ENCODE measurements around the gene RETREG3. TPM values are rescaled to one million over a fixed set of nuclear protein-coding genes. Genes with fewer than 3 reads are reported as not detected.

The RETREG3 gene
- total and polyA plus RNA-seq, 2 experiments from 2014 or later, result 48.0 to 56.4 TPM

DNA sequence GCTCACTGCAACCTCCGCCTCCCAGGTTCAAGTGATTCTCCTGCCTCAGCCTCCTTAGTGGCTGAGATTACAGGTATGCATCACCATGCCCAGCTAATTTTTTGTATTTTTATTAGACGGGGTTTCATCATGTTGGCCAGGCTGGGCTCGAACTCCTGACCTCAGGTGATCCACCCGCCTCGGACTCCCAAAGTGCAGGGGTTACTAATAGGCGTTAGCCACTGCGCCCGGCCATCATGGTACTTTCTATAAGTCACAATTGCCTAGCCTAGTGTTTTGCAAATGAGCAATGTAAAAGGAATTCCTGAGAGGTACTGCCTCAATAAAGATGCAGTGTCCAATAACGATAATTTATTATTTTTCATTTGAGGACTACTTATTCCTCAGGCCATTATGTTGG lies 17.8 kb downstream of the RETREG3 start:
- H3K9me3 ChIP-seq (ENCODE audit: low read depth), result no peaks in the 10 kb centered on the region
- no peak overlapping the region for H3K27ac ChIP-seq
- TF ChIP-seq, protein P1, sequence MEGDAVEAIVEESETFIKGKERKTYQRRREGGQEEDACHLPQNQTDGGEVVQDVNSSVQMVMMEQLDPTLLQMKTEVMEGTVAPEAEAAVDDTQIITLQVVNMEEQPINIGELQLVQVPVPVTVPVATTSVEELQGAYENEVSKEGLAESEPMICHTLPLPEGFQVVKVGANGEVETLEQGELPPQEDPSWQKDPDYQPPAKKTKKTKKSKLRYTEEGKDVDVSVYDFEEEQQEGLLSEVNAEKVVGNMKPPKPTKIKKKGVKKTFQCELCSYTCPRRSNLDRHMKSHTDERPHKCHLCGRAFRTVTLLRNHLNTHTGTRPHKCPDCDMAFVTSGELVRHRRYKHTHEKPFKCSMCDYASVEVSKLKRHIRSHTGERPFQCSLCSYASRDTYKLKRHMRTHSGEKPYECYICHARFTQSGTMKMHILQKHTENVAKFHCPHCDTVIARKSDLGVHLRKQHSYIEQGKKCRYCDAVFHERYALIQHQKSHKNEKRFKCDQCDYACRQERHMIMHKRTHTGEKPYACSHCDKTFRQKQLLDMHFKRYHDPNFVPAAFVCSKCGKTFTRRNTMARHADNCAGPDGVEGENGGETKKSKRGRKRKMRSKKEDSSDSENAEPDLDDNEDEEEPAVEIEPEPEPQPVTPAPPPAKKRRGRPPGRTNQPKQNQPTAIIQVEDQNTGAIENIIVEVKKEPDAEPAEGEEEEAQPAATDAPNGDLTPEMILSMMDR (IDR thresholded peaks at IDR 0.05; ENCODE audit: low read depth, low read length), result no peak
- H3K27me3 ChIP-seq, result no peaks in the 10 kb centered on the region
- peaks cover 34% of the 10 kb centered on the region for H3K36me3 ChIP-seq
- no peaks in the 10 kb centered on the region for H3K4me1 ChIP-seq (ENCODE audit: low read depth)
- no peak for DNase-seq (ENCODE audit: low read depth in 1 of 2, low spot score in 1 of 2)
- no peak overlapping the region for H3K4me3 ChIP-seq

DNA sequence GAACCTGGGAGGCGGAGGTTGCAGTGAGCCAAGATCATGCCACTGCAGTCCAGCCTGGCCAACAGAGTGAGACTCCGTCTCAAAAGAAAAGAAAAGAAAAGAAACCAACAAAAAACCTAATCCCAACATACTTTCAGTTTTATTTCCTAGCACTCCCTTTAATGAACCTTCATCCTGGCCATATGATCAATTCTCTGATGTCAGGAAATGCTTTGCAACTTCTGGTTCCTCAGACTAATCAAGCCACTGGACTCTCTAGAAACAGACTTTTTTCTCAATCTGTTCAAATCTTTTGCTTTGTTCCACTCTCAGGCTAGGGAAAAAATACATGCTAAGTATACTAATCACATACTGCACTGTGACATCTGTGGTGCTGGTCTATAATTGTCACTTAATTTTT lies 18.3 kb downstream of the RETREG3 start:
- Histone ChIP-seq H3K4me1 (ENCODE audit: low read depth) (no peaks in the 10 kb centered on the region), H3K4me3 (no peak overlapping the region), H3K9me3 (ENCODE audit: low read depth) (no peaks in the 10 kb centered on the region), H3K27ac (no peak overlapping the region), H3K36me3 (peaks cover 39% of the 10 kb centered on the region), H3K27me3 (no peaks in the 10 kb centered on the region)
- DNase-seq (ENCODE audit: low read depth in 1 of 2, low spot score in 1 of 2), result no peak
- TF ChIP-seq, protein P1 (IDR thresholded peaks at IDR 0.05; ENCODE audit: low read depth, low read length), result no peak

DNA sequence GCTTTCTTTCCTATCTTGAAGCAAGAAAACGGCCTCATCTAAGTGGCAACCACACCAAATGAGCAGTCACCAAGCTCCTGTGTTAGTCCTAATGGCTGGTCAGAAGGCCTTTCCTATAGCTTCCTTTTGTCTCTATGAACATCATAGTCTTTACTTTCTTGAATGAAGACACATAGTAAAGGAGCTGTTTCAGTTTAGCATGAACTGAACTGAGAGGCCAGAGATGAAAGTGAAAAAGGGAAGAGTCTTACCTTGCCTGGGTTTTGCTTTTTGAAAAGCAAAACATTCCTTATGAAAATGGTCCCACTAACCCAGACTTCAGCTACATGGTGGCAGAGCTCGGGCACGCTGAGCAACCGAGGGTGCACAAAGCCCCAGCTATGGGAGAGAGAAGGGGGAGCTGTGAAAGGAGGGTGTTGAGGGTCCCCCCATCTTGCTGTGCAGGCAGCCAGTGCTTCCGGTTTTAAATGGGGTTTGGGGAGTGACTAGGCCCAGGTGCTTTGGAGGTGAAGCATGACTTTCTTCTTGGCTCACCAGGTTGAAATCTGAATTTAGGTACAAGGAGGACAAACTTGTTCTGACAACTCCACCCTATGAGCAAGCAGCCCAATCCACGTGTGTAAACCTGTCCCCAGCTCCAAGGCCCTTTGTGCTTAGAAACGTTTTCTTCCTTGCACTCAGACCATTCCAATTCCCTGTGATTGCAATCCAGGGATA lies 22.5 kb downstream of the RETREG3 start:
- H3K36me3 ChIP-seq, result peaks cover 73% of the 10 kb centered on the region
- no peaks in the 10 kb centered on the region for H3K9me3 ChIP-seq (ENCODE audit: low read depth)
- no peak overlapping the region for H3K4me3 ChIP-seq
- no peaks in the 10 kb centered on the region for H3K4me1 ChIP-seq (ENCODE audit: low read depth)
- no peaks in the 10 kb centered on the region for H3K27me3 ChIP-seq
- no peak overlapping the region for H3K27ac ChIP-seq
- DNase-seq (ENCODE audit: low read depth in 1 of 2, low spot score in 1 of 2), result no peak
- TF ChIP-seq, protein P1 (IDR thresholded peaks at IDR 0.05; ENCODE audit: low read depth, low read length), result no peak

DNA sequence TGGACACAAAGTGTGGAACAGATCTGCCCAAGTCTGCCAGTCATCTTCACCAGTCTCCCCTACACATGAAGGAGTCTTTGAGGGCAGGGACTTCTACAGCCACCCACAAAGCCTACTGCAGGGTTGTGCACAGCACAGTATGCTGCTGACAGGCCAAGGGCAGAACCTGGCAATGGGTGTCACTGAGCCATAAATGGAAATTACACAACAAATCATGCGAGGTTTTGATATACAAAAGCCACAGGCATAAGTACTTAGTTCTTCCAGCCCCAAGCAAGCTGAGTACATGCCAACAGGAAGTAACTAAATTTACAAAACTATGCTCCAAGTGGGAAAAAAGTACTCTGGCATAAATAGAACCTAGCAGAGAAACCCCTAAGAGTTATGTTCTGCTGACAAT lies 23.8 kb downstream of the RETREG3 start:
- no peak overlapping the region for H3K4me3 ChIP-seq
- H3K9me3 ChIP-seq (ENCODE audit: low read depth), result no peaks in the 10 kb centered on the region
- H3K27ac ChIP-seq, result no peak overlapping the region
- H3K4me1 ChIP-seq (ENCODE audit: low read depth), result no peaks in the 10 kb centered on the region
- peak in 1 of 2 donors; percentile 52 for DNase-seq (ENCODE audit: low read depth in 1 of 2, low spot score in 1 of 2)
- peaks cover 72% of the 10 kb centered on the region for H3K36me3 ChIP-seq
- TF ChIP-seq, protein P1 (IDR thresholded peaks at IDR 0.05; ENCODE audit: low read depth, low read length), result no peak
- H3K27me3 ChIP-seq, result no peaks in the 10 kb centered on the region

DNA sequence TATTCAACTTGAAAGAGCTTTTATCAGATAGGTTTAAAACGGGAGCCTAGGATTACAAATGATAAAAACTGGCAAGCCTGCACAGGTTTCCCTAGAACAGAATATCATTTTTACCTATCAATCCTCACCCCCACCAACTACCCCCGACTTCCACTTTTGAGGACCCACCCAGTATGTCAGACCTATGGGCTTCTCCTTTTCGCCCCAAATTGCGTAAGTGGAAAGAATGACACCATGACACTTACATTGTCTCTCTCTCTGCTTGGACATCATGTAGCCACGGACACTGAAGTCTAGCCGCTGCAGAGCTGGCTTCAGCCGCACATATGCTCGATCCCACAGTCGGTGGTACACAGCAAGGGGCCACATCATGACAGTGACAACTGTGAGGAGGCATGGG lies 24.3 kb downstream of the RETREG3 start:
- H3K9me3 ChIP-seq (ENCODE audit: low read depth), result no peaks in the 10 kb centered on the region
- no peaks in the 10 kb centered on the region for H3K4me1 ChIP-seq (ENCODE audit: low read depth)
- DNase-seq (ENCODE audit: low read depth in 1 of 2, low spot score in 1 of 2), result no peak
- H3K36me3 ChIP-seq, result peaks cover 71% of the 10 kb centered on the region
- H3K27me3 ChIP-seq, result no peaks in the 10 kb centered on the region
- H3K27ac ChIP-seq, result no peak overlapping the region
- H3K4me3 ChIP-seq, result no peak overlapping the region
- TF ChIP-seq, protein P1 (IDR thresholded peaks at IDR 0.05; ENCODE audit: low read depth, low read length), result no peak

Measured in cardiac muscle cell (in vitro differentiated cells and primary cell).